Vagina (tissue), 2 donors: ENCODE results near the gene VCP.

Experiments used
- CTCF ChIP-seq, 3 experiments: fragments of 450-650 bp in 2 of 3; fragments of 200-600 bp in 1 of 3; sonication (generic) in 1 of 3; IDR thresholded peaks; one replicate each; pipeline ENCODE4 v1.5.1; 2017 to 2019; ENCODE audit warnings: antibody characterized with exemption in 3 of 3, mild to moderate bottlenecking in 2 of 3, moderate library complexity in 2 of 3
- POLR2A ChIP-seq, 2 donors: fragments of 450-650 bp; IDR thresholded peaks; one replicate each; pipeline ENCODE4 v1.6.1; 2017; ENCODE audit warnings: antibody characterized with exemption in 2 of 2, mild to moderate bottlenecking in 2 of 2, moderate library complexity in 2 of 2
- POLR2AphosphoS5 ChIP-seq, 2 donors: sonication (generic); formaldehyde crosslinking; IDR thresholded peaks; one replicate each; pipeline ENCODE4 v1.9.0; 2017; ENCODE audit warnings: antibody characterized with exemption in 2 of 2, mild to moderate bottlenecking in 2 of 2, low read depth in 1 of 2; ENCODE audit not compliant: insufficient read depth in 1 of 2

- TF ChIP-seq POLR2A (IDR thresholded peaks at IDR 0.05) (no peak), CTCF (IDR thresholded peaks at IDR 0.05) (no peak), POLR2AphosphoS5 (IDR thresholded peaks at IDR 0.05; ENCODE audit: insufficient read depth in 1 of 2, low read depth in 1 of 2) (no peak)
Observed at GRCh38 chr9:35110327-35110761, 37.9 kb upstream of the VCP start.
